Keratinocyte (primary cell): Measurements from ENCODE around the gene FAM53B. TPM values are rescaled to one million over a fixed set of nuclear protein-coding genes. Genes with fewer than 3 reads are reported as not detected.

Source experiments
- DNase-seq: peaks from one replicate; pipeline ENCODE4 v3.0.0-alpha.2; 2011; ENCODE audit warnings: low read depth, missing footprints, low spot score
- FAIRE-seq: peaks from 2 replicates; lab custom pipeline; 2011; peaks lifted over from hg19 to GRCh38; lab: Jason Lieb, UNC
- H2AFZ ChIP-seq: 2 replicates; pipeline ENCODE4 v1.6.0; 2012; ENCODE audit warnings: low read length, control low read depth, inconsistent platforms; ENCODE audit not compliant: control insufficient read depth
- H3K27ac ChIP-seq: 2 replicates; pipeline ENCODE4 v1.5.1; 2011; ENCODE audit warnings: low read length; ENCODE audit not compliant: control insufficient read depth, insufficient read depth
- H3K27me3 ChIP-seq: 3 replicates; pipeline ENCODE4 v1.6.0; 2011; ENCODE audit warnings: low read length; ENCODE audit not compliant: control insufficient read depth, insufficient read depth; ENCODE audit errors: extremely low read depth
- H3K36me3 ChIP-seq, 2 experiments: 2 replicates in 1 of 2; 3 replicates in 1 of 2; pipeline ENCODE4 v1.5.1; 2011; ENCODE audit warnings: low read length in 2 of 2, mild to moderate bottlenecking in 1 of 2; ENCODE audit not compliant: control insufficient read depth in 2 of 2, insufficient read depth in 2 of 2; ENCODE audit errors: extremely low read depth in 1 of 2
- H3K4me1 ChIP-seq: 3 replicates; pipeline ENCODE4 v1.5.1; 2011; ENCODE audit warnings: low read length; ENCODE audit not compliant: control insufficient read depth, insufficient read depth; ENCODE audit errors: extremely low read depth
- H3K4me2 ChIP-seq: 3 replicates; pipeline ENCODE4 v1.6.0; 2011; ENCODE audit warnings: low read depth, low read length; ENCODE audit not compliant: control insufficient read depth, insufficient read depth; ENCODE audit errors: extremely low read depth
- H3K4me3 ChIP-seq, 3 experiments: fragments of 200-600 bp in 1 of 3; sonication (generic) in 1 of 3; 2 replicates in 2 of 3; 3 replicates in 1 of 3; pipeline ENCODE4 v1.5.1; 2011 to 2016; ENCODE audit warnings: low read length in 3 of 3, mild to moderate bottlenecking in 3 of 3, control low read depth in 2 of 3, inconsistent platforms in 1 of 3, low read depth in 1 of 3, mixed read lengths in 1 of 3, mixed run types in 1 of 3, moderate library complexity in 1 of 3; ENCODE audit not compliant: control insufficient read depth in 2 of 3, insufficient read depth in 2 of 3; ENCODE audit errors: extremely low read depth in 1 of 3
- H3K79me2 ChIP-seq: 2 replicates; pipeline ENCODE4 v1.6.0; 2012; ENCODE audit warnings: low read length; ENCODE audit not compliant: control insufficient read depth, insufficient read depth
- H3K9ac ChIP-seq: 3 replicates; pipeline ENCODE4 v1.6.0; 2011; ENCODE audit warnings: low read length; ENCODE audit not compliant: control insufficient read depth, insufficient read depth; ENCODE audit errors: extremely low read depth
- H3K9me1 ChIP-seq: 3 replicates; pipeline ENCODE4 v1.6.0; 2011; ENCODE audit warnings: low read length; ENCODE audit not compliant: control insufficient read depth, insufficient read depth; ENCODE audit errors: extremely low read depth
- H3K9me3 ChIP-seq: 2 replicates; pipeline ENCODE4 v1.5.1; 2012; ENCODE audit warnings: low read depth, low read length; ENCODE audit not compliant: control insufficient read depth
- H4K20me1 ChIP-seq: 3 replicates; pipeline ENCODE4 v1.6.0; 2011; ENCODE audit warnings: low read length; ENCODE audit not compliant: control insufficient read depth, insufficient read depth; ENCODE audit errors: extremely low read depth
- CTCF ChIP-seq, 3 experiments: IDR thresholded peaks in 1 of 3; conservative IDR thresholded peaks in 1 of 3; optimal IDR thresholded peaks in 1 of 3; 2 replicates in 2 of 3; 3 replicates in 1 of 3; pipeline versions ENCODE3 to v1.5.1; 2011; ENCODE audit warnings: low read length in 3 of 3, mild to moderate bottlenecking in 3 of 3, moderate library complexity in 2 of 3, control low read depth in 1 of 3, inconsistent platforms in 1 of 3; ENCODE audit not compliant: insufficient read depth in 2 of 3; ENCODE audit errors: extremely low read depth in 1 of 3
- EZH2 ChIP-seq: IDR thresholded peaks from one replicate; pipeline ENCODE4 v1.6.1; 2012; ENCODE audit warnings: inconsistent platforms, mild to moderate bottlenecking, low read length, moderate library complexity
- dilution Hi-C: fragments of 300-500 bp; cut with MboI; formaldehyde crosslinking; loops from one replicate; pipeline ENCODE4 v1.7.0; 2020; ENCODE audit warnings: low sequenced_read_pairs; ENCODE audit not compliant: extremely low pct_ligation_motif_present
- polyA plus RNA-seq, 5 experiments: library from polyadenylated mRNA; depleted of rRNA in 3 of 5; stranded (reverse) in 3 of 5; stranded (forward) in 1 of 5; unstranded in 1 of 5; fragments of >200 nt; gene quantifications; 1 replicate in 1 of 5; 2 replicates in 3 of 5; 3 replicates in 1 of 5; pipeline versions ENCODE4 v1.2.1 to v1.2.3, GENCODE V29; 2011 to 2012; ENCODE audit warnings: missing spikeins in 2 of 5, low read depth in 1 of 5, low replicate concordance in 1 of 5

The FAM53B gene
- polyA plus RNA-seq, 1 donor (not counting 4 experiments of a cell fraction or from before 2014, with no cell fraction given): 8.6 TPM

GRCh38 chr10:124686707-124687376 is 57.3 kb downstream of the FAM53B start:
- Histone ChIP-seq H3K4me2 (no peak overlapping the region), H3K9me1 (peaks cover 9% of the 10 kb centered on the region), H3K4me1 (peaks cover 15% of the 10 kb centered on the region), H3K9ac (no peak overlapping the region), H3K9me3 (no peaks in the 10 kb centered on the region), H3K36me3 (peaks cover 17 to 18% of the 10 kb centered on the region in 2 experiments), H3K79me2 (peaks cover 5% of the 10 kb centered on the region), H3K27me3 (no peaks in the 10 kb centered on the region), H2AFZ (no peak overlapping the region), H3K27ac (no peak overlapping the region), H3K4me3 (no peak overlapping the region), H4K20me1 (peaks cover 6% of the 10 kb centered on the region)
- no peak for TF ChIP-seq CTCF (optimal IDR thresholded peaks at IDR 0.05 in 1 of 3, IDR thresholded peaks at IDR 0.05 in 1 of 3, conservative IDR thresholded peaks at IDR 0.05 in 1 of 3; ENCODE audit: extremely low read depth in 1 of 3, insufficient read depth in 2 of 3, low read length in 3 of 3)
- FAIRE-seq (no peak), DNase-seq (no peak)
- dilution Hi-C loops: no loop called here

DNA sequence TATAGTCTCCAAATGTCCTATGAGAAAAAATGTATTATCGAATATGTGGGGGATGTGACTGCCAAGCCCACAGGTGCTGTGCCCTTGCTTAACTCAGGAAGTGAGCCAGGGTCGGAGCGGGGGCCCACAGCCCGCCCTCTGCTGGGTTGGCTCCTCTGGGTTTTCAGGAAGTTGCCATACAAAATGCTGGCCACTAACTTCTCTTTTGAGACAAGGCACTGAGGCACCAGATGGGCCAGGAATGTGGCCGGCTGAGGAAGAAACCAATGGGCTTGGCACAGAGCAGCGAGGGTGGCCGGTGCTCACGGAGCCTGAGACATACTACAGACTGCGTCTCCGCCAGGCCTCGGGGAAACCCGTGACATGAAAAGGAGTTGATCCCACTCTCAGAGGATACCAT is 58.9 kb downstream of the FAM53B start:
- DNase-seq (no peak), FAIRE-seq (no peak)
- H3K27me3 ChIP-seq: no peaks in the 10 kb centered on the region
- H3K4me1 ChIP-seq: peaks cover 15% of the 10 kb centered on the region
- peaks cover 21 to 22% of the 10 kb centered on the region in 2 experiments for H3K36me3 ChIP-seq
- TF ChIP-seq EZH2 (no peak), CTCF (optimal IDR thresholded peaks at IDR 0.05 in 1 of 3, IDR thresholded peaks at IDR 0.05 in 1 of 3, conservative IDR thresholded peaks at IDR 0.05 in 1 of 3; ENCODE audit: extremely low read depth in 1 of 3, insufficient read depth in 2 of 3, low read length in 3 of 3) (no peak)
- no peak overlapping the region for H3K4me2 ChIP-seq
- H3K9ac ChIP-seq: no peak overlapping the region
- peaks cover 6% of the 10 kb centered on the region for H4K20me1 ChIP-seq
- peaks cover 5% of the 10 kb centered on the region for H3K79me2 ChIP-seq
- no peaks in the 10 kb centered on the region for H3K9me3 ChIP-seq
- no peak overlapping the region for H3K27ac ChIP-seq
- H2AFZ ChIP-seq: no peak overlapping the region
- no peak overlapping the region for H3K4me3 ChIP-seq
- dilution Hi-C loops: no loop called here
- H3K9me1 ChIP-seq: peaks cover 7% of the 10 kb centered on the region
